Esophagus (tissue), 2 donors: Measurements from ENCODE around the gene PDE1C. TPM values are rescaled to one million over a fixed set of nuclear protein-coding genes. Genes with fewer than 3 reads are reported as not detected.

ENCODE experiments used
- H3K27ac ChIP-seq, 2 donors: one replicate each; pipeline ENCODE4 v1.5.1; 2013; ENCODE audit warnings: low read depth in 2 of 2, mild to moderate bottlenecking in 2 of 2, inconsistent platforms in 1 of 2, low read length in 1 of 2, moderate library complexity in 1 of 2
- H3K27me3 ChIP-seq, 2 donors: one replicate each; pipeline ENCODE4 v1.6.1; 2013; ENCODE audit warnings: low read length in 2 of 2, control low read depth in 1 of 2, mild to moderate bottlenecking in 1 of 2; ENCODE audit not compliant: insufficient read depth in 2 of 2, control insufficient read depth in 1 of 2
- H3K36me3 ChIP-seq, 2 donors: one replicate each; pipeline ENCODE4 v1.6.1; 2013; ENCODE audit warnings: low read length in 1 of 2; ENCODE audit not compliant: control insufficient read depth in 2 of 2, insufficient read depth in 2 of 2
- H3K4me1 ChIP-seq, 2 donors: one replicate each; pipeline ENCODE4 v1.6.1; 2013; ENCODE audit warnings: low read length in 1 of 2; ENCODE audit not compliant: control insufficient read depth in 2 of 2, insufficient read depth in 2 of 2
- H3K4me3 ChIP-seq, 2 donors: one replicate each; pipeline ENCODE4 v1.5.1; 2013; ENCODE audit warnings: low read length in 2 of 2, mild to moderate bottlenecking in 2 of 2, low read depth in 1 of 2, moderate library complexity in 1 of 2
- H3K9me3 ChIP-seq, 2 donors: one replicate each; pipeline ENCODE4 v1.6.1; 2013; ENCODE audit warnings: mild to moderate bottlenecking in 2 of 2, low read depth in 1 of 2, low read length in 1 of 2, moderate library complexity in 1 of 2; ENCODE audit not compliant: control insufficient read depth in 2 of 2, insufficient read depth in 1 of 2
- WGBS, 2 donors: extraction: QIAGEN DNeasy Blood & Tissue Kit; methylation state at CpG; one replicate each; pipeline ENCODE4 v1.1.7; 2013; 5-methylcytosine and 5-hydroxymethylcytosine counted together
- polyA plus RNA-seq, 2 donors: library from polyadenylated mRNA; stranded (reverse); fragments of 200-250 nt; gene quantifications; one replicate each; pipeline ENCODE4 v1.2.3, GENCODE V29; 2013
- donor health status: healthy with polysubstance abuse.
- donor health status: Bipolar disorder and iron deficiency.

The PDE1C gene
- polyA plus RNA-seq, 2 donors: 1.9 to 2.2 TPM

- Histone ChIP-seq H3K4me1 (no peaks in the 10 kb centered on the region), H3K27me3 (no peaks in the 10 kb centered on the region), H3K36me3 (no peaks in the 10 kb centered on the region), H3K9me3 (no peaks in the 10 kb centered on the region), H3K4me3 (no peak overlapping the region), H3K27ac (no peak overlapping the region)
- WGBS, 2 donors: 84 to 85% methylated on average over 2 of the region's 2 CpGs
Measured at GRCh38 chr7:31772211-31772610, 298.0 kb downstream of the PDE1C start.

- Histone ChIP-seq H3K4me3 (no peak overlapping the region), H3K4me1 (no peaks in the 10 kb centered on the region), H3K27ac (no peak overlapping the region), H3K9me3 (no peaks in the 10 kb centered on the region), H3K27me3 (no peaks in the 10 kb centered on the region), H3K36me3 (no peaks in the 10 kb centered on the region)
- 53% methylated on average over 4 of the region's 4 CpGs for WGBS, 2 donors
Measured at GRCh38 chr7:31767686-31768358, 302.4 kb downstream of the PDE1C start.

GRCh38 chr7:31764462-31764861, 305.7 kb downstream of the PDE1C start:
- no peak overlapping the region for H3K4me3 ChIP-seq
- H3K27me3 ChIP-seq: no peaks in the 10 kb centered on the region
- no peak overlapping the region for H3K27ac ChIP-seq
- WGBS, 2 donors: 72 to 81% methylated on average over 4 of the region's 4 CpGs
- no peaks in the 10 kb centered on the region for H3K9me3 ChIP-seq
- H3K36me3 ChIP-seq: no peaks in the 10 kb centered on the region
- H3K4me1 ChIP-seq: no peaks in the 10 kb centered on the region

- H3K4me1 ChIP-seq: no peaks in the 10 kb centered on the region
- 21 to 33% methylated on average over 2 of the region's 2 CpGs for WGBS, 2 donors
- no peaks in the 10 kb centered on the region for H3K9me3 ChIP-seq
- H3K4me3 ChIP-seq: no peak overlapping the region
- no peak overlapping the region for H3K27ac ChIP-seq
- H3K36me3 ChIP-seq: no peaks in the 10 kb centered on the region
- no peaks in the 10 kb centered on the region for H3K27me3 ChIP-seq
Measured at GRCh38 chr7:31763548-31763947, 306.7 kb downstream of the PDE1C start.

GRCh38 chr7:31761646-31762045, 308.6 kb downstream of the PDE1C start:
- Histone ChIP-seq H3K27me3 (no peaks in the 10 kb centered on the region), H3K4me1 (no peaks in the 10 kb centered on the region), H3K9me3 (no peaks in the 10 kb centered on the region), H3K27ac (no peak overlapping the region), H3K36me3 (no peaks in the 10 kb centered on the region), H3K4me3 (no peak overlapping the region)

- no peak overlapping the region for H3K27ac ChIP-seq
- WGBS, 2 donors: 66 to 74% methylated on average over 3 of the region's 3 CpGs
- H3K36me3 ChIP-seq: no peaks in the 10 kb centered on the region
- no peaks in the 10 kb centered on the region for H3K27me3 ChIP-seq
- no peaks in the 10 kb centered on the region for H3K9me3 ChIP-seq
- H3K4me3 ChIP-seq: no peak overlapping the region
- H3K4me1 ChIP-seq: no peaks in the 10 kb centered on the region
Measured at GRCh38 chr7:31758755-31759154, 311.5 kb downstream of the PDE1C start.

GRCh38 chr7:31751726-31752125, 318.5 kb downstream of the PDE1C start:
- Histone ChIP-seq H3K4me1 (no peaks in the 10 kb centered on the region), H3K27ac (no peak overlapping the region), H3K27me3 (no peaks in the 10 kb centered on the region), H3K9me3 (no peaks in the 10 kb centered on the region), H3K36me3 (no peaks in the 10 kb centered on the region), H3K4me3 (no peak overlapping the region)
- 83 to 88% methylated on average over 4 of the region's 4 CpGs for WGBS, 2 donors

GRCh38 chr7:31748084-31748483, 322.1 kb downstream of the PDE1C start:
- Histone ChIP-seq H3K4me1 (no peaks in the 10 kb centered on the region), H3K36me3 (no peaks in the 10 kb centered on the region), H3K4me3 (no peak overlapping the region), H3K27ac (no peak overlapping the region), H3K9me3 (no peaks in the 10 kb centered on the region), H3K27me3 (no peaks in the 10 kb centered on the region)
- whole genome bisulfite sequencing, 2 donors: 54 to 82% methylated on average over 1 of the region's 1 CpG

- Histone ChIP-seq H3K4me1 (no peaks in the 10 kb centered on the region), H3K4me3 (no peak overlapping the region), H3K9me3 (no peaks in the 10 kb centered on the region), H3K27ac (no peak overlapping the region), H3K36me3 (no peaks in the 10 kb centered on the region), H3K27me3 (no peaks in the 10 kb centered on the region)
Measured at GRCh38 chr7:31747553-31747952, 322.7 kb downstream of the PDE1C start.

GRCh38 chr7:31744294-31744874, 325.8 kb downstream of the PDE1C start:
- Histone ChIP-seq H3K4me1 (no peaks in the 10 kb centered on the region), H3K27ac (no peak overlapping the region), H3K9me3 (no peaks in the 10 kb centered on the region), H3K36me3 (no peaks in the 10 kb centered on the region), H3K27me3 (no peaks in the 10 kb centered on the region), H3K4me3 (no peak overlapping the region)
- WGBS, 2 donors: 2 to 3% methylated on average over 4 of the region's 4 CpGs
